ENCODE data around the gene CD28. TPM values are rescaled to one million over a fixed set of nuclear protein-coding genes. Genes with fewer than 3 reads are reported as not detected.

Gene CD28
- total RNA-seq, 2 experiments from 2014 or later, result 52.7 to 58.9 TPM

DNA sequence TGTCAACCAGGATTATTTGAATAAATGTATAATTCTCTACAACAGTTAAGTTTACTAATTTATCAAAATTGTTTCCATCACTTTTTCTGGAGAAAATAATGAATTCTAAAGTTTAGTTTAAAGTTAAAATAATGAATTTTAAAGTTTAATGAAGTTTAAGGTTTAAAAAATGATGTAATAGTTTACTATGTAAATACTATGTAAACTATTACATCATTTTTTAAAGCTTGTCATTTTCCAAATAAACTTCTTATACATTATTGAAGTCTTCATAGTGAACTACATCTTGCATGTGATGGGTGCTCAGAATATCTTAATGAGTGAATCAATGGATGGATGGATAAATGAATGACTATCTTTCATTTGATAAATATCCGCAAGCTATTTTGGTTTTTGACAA is 38.8 kb downstream of the CD28 start:
- Mint-ChIP-seq H3K27me3 (no peaks in the 10 kb centered on the region), H3K4me1 (peaks cover 55% of the 10 kb centered on the region), H3K27ac (no peak overlapping the region), H3K9me3 (peaks cover 8% of the 10 kb centered on the region), H3K4me3 (no peak overlapping the region), H3K36me3 (peaks cover 18% of the 10 kb centered on the region)
- ATAC-seq (ENCODE audit: low read depth), result no peak
- DNase-seq, result no peak
- POLR2A ChIA-PET, result interaction anchor here (0.8 kb wide), 1 partner anchor 25 kb away, joined by 5 read pairs; no protein-coding TSS in a partner anchor

DNA sequence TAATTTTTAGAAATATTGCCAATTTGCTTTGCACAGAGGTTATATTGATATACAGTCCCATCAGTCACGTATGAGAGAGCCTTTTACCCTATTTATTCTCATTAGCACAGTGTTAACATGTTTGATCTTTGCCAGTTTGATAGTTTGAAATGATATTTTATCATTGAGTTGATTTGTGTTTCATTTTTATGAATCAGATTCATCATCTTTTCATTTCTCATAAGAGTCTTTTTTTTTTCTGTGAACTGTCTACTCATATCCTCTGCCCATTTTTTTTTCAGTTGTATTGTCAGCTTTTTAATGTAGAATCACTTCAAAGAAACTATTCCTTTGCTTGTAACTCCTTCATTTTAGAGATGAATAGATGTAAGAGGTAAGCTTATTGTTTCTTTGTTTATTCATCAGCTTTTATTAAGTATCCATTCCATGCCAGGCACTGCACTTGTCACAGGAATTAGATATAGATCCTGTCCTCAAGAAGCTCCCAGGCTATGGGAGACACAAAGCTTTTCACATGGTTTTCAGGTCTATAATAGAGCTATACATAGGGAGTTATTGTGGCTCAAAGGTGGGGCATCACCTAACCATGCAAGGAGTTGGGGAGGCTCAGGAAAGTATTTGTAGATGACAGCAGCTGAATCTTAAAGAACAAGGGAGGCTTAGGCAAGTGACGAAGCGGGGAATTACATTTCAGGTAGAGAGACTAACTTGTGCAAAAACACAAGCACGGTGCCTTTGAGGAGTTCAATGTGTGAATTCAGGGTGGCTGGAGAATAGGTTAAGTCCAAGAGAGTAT is 42.1 kb downstream of the CD28 start:
- H3K9me3 Mint-ChIP-seq, result peaks cover 14% of the 10 kb centered on the region
- DNase-seq (no peak), ATAC-seq (ENCODE audit: low read depth) (no peak)
- no peaks in the 10 kb centered on the region for H3K27me3 Mint-ChIP-seq
- POLR2A ChIA-PET, result interaction anchor here (0.9 to 1.4 kb wide), 2 partner anchors 9 to 30 kb away, joined by 5 read pairs; no protein-coding TSS in a partner anchor
- H3K4me1 Mint-ChIP-seq, result peaks cover 39% of the 10 kb centered on the region
- peak overlapping the region; percentile 13 for H3K27ac Mint-ChIP-seq
- H3K36me3 Mint-ChIP-seq, result peaks cover 26% of the 10 kb centered on the region
- H3K4me3 Mint-ChIP-seq, result no peak overlapping the region

- no peak for DNase-seq
- H3K4me3 Mint-ChIP-seq, result no peak overlapping the region
- H3K4me1 Mint-ChIP-seq, result peaks cover 32% of the 10 kb centered on the region
- POLR2A ChIA-PET, result interaction anchor here (1.3 to 1.4 kb wide), 2 partner anchors 10 to 14 kb away, joined by 4 read pairs; no protein-coding TSS in a partner anchor
- H3K27me3 Mint-ChIP-seq, result no peaks in the 10 kb centered on the region
- H3K9me3 Mint-ChIP-seq, result peaks cover 21% of the 10 kb centered on the region
- H3K36me3 Mint-ChIP-seq, result peaks cover 31% of the 10 kb centered on the region
- ATAC-seq (ENCODE audit: low read depth), result no peak
- H3K27ac Mint-ChIP-seq, result no peak overlapping the region
These were observed 44.1 kb downstream of the CD28 start for GRCh38 chr2:203750346-203751068.

DNA sequence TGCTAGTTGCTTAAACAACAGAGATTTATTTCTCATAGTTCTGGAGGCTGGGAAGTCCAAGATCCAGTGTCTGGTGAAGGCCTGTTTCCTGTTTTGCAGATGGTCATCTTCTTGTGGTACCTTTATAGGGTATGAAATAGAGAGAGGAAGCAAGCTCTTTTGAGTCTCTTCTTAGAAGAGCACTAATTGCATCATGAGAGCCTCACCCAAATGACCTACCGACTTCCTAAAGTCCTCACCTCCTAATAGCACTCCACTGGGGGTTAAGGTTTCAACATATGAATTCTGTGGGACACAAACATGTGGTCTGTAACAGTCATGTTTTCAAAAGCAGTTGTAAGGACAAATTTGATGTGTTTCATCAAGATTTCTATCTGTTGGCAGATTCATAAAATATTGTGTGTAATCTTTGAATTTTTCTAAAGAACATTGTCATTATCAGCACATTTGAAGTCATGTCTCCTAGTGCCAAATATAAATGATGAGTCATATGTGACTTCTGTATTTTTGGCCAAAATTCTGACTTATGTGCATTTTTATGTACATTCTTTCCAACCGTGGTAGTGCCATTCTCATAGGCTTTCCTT is 45.3 kb downstream of the CD28 start:
- DNase-seq (no peak), ATAC-seq (ENCODE audit: low read depth) (no peak)
- Mint-ChIP-seq H3K4me3 (no peak overlapping the region), H3K4me1 (peaks cover 27% of the 10 kb centered on the region), H3K27me3 (no peaks in the 10 kb centered on the region), H3K27ac (no peak overlapping the region), H3K36me3 (peaks cover 34% of the 10 kb centered on the region), H3K9me3 (peaks cover 30% of the 10 kb centered on the region)
- POLR2A ChIA-PET, result no interaction called here

DNA sequence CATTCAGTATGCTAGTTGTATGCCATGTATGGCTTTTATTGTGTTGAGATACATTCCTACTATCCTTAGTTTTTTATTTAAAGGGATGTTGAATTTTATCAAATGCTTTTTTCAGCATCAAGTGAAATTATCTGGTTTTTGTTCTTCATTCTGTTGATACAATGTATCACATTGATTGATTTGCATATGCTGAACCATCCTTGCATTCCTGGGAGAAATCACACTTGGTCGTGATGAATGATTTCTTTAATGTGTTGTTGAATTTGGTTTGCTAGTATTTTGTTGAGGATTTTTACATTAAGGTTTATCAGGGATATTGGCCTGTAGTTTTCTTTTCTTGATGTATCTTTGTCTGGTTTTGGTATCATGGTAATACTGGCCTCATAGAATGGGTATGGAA is 49.7 kb downstream of the CD28 start:
- no peak overlapping the region for H3K4me3 Mint-ChIP-seq
- ATAC-seq (ENCODE audit: low read depth), result no peak
- DNase-seq, result no peak
- peaks cover 7% of the 10 kb centered on the region for H3K4me1 Mint-ChIP-seq
- peaks cover 45% of the 10 kb centered on the region for H3K36me3 Mint-ChIP-seq
- no peaks in the 10 kb centered on the region for H3K27me3 Mint-ChIP-seq
- POLR2A ChIA-PET, result no interaction called here
- H3K27ac Mint-ChIP-seq, result no peak overlapping the region
- H3K9me3 Mint-ChIP-seq, result peaks cover 47% of the 10 kb centered on the region

GRCh38 chr2:203758841-203759689 is 52.6 kb downstream of the CD28 start:
- peaks cover 11% of the 10 kb centered on the region for H3K4me1 Mint-ChIP-seq
- no peak overlapping the region for H3K27ac Mint-ChIP-seq
- H3K27me3 Mint-ChIP-seq, result no peaks in the 10 kb centered on the region
- peaks cover 44% of the 10 kb centered on the region for H3K36me3 Mint-ChIP-seq
- DNase-seq (no peak), ATAC-seq (ENCODE audit: low read depth) (no peak)
- no peak overlapping the region for H3K4me3 Mint-ChIP-seq
- POLR2A ChIA-PET, result no interaction called here
- H3K9me3 Mint-ChIP-seq, result peaks cover 42% of the 10 kb centered on the region

DNA sequence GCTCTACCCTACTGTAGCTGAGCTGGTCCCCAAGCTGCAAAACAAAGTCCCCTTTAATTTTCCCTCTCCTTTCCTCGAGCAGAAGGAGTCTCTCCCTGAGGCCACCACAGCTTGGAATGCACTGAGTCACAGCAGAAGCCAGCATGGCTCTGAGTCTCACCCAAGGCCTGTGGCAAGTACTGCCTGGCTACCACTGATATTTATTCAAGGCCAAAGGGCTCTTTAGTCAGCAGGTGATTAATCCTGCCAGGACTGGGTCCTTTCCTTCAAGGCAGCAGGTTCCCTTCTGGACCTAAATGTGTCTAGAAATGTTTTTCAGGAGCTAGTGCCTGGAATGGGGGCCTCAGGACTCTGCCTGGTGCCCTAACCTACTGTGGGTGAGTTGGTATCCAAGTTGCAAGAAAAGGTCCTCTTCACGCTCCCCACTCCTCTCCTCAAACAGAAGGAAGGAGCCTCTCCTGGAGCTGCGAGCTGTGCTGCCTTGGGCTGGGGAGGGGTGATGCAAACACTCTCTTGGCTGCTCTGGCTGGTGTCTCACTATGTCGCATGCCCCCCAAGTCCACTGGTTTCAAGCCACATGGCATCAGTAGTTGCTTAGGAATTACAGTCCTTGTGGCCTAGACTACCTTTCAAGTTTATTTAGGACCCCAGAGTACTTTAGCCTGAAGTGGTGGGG is 53.4 kb downstream of the CD28 start:
- ATAC-seq (ENCODE audit: low read depth) (no peak), DNase-seq (no peak)
- POLR2A ChIA-PET, result no interaction called here
- Mint-ChIP-seq H3K36me3 (peaks cover 43% of the 10 kb centered on the region), H3K4me3 (no peak overlapping the region), H3K9me3 (peaks cover 38% of the 10 kb centered on the region), H3K27ac (no peak overlapping the region), H3K27me3 (no peaks in the 10 kb centered on the region), H3K4me1 (peaks cover 17% of the 10 kb centered on the region)

GRCh38 chr2:203761121-203761520 is 54.7 kb downstream of the CD28 start:
- Mint-ChIP-seq H3K4me3 (no peak overlapping the region), H3K4me1 (peaks cover 27% of the 10 kb centered on the region), H3K27me3 (no peaks in the 10 kb centered on the region), H3K9me3 (peaks cover 32% of the 10 kb centered on the region), H3K36me3 (peaks cover 42% of the 10 kb centered on the region), H3K27ac (no peak overlapping the region)
- no peak for DNase-seq
- POLR2A ChIA-PET, result no interaction called here
- no peak for ATAC-seq (ENCODE audit: low read depth)

DNA sequence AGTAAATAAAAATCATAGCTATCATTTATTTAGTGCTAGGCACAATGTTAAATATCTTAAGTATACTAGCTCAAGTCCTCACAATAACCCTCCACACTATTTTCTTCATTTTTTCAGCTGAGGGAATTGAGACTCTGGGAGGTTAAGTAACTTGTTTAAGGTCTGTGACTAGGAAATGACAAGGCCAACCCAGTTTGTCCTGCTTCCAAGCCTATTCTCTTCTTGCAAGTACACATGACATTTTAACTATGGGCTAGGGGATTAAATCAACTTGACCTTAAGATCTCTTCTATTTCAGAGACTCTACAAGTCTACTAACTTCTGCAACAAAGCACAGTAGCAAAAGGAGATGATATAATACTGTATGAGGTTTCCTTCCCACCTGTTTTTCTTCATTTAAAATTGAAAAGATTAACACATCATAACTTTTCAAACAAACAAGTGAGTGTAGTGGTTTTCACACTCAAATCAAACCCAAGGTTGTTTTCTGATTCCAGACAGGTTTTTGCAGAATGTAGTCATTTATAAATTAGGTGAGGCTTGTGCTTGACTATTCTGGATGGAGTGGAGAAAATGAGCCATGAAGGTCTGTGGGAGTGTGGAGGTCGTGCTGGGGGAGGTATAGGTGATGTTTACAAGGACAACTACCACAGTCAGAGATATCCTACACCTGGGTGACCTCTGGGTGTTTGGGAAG is 57.0 kb downstream of the CD28 start:
- POLR2A ChIA-PET, result no interaction called here
- Mint-ChIP-seq H3K9me3 (peaks cover 27% of the 10 kb centered on the region), H3K4me3 (no peak overlapping the region), H3K36me3 (peaks cover 40% of the 10 kb centered on the region), H3K4me1 (peaks cover 27% of the 10 kb centered on the region), H3K27ac (peak overlapping the region; percentile 72), H3K27me3 (no peaks in the 10 kb centered on the region)
- no peak for DNase-seq
- peak; percentile 24 for ATAC-seq (ENCODE audit: low read depth)

GRCh38 chr2:203763938-203764664 is 57.7 kb downstream of the CD28 start:
- H3K4me3 Mint-ChIP-seq, result no peak overlapping the region
- ATAC-seq (ENCODE audit: low read depth) (peak; percentile 87), DNase-seq (no peak)
- H3K36me3 Mint-ChIP-seq, result peaks cover 36% of the 10 kb centered on the region
- H3K4me1 Mint-ChIP-seq, result peaks cover 27% of the 10 kb centered on the region
- H3K27me3 Mint-ChIP-seq, result no peaks in the 10 kb centered on the region
- peaks cover 25% of the 10 kb centered on the region for H3K9me3 Mint-ChIP-seq
- POLR2A ChIA-PET, result no interaction called here
- peak overlapping the region; percentile 72 for H3K27ac Mint-ChIP-seq

- DNase-seq (no peak), ATAC-seq (ENCODE audit: low read depth) (no peak)
- H3K27me3 Mint-ChIP-seq, result no peaks in the 10 kb centered on the region
- POLR2A ChIA-PET, result no interaction called here
- H3K4me3 Mint-ChIP-seq, result no peak overlapping the region
- peaks cover 13% of the 10 kb centered on the region for H3K9me3 Mint-ChIP-seq
- no peak overlapping the region for H3K27ac Mint-ChIP-seq
- H3K36me3 Mint-ChIP-seq, result peaks cover 15% of the 10 kb centered on the region
- H3K4me1 Mint-ChIP-seq, result no peaks in the 10 kb centered on the region
These were observed 66.2 kb downstream of the CD28 start for GRCh38 chr2:203772456-203773165.
